Measurements from ENCODE around the gene TIMP3. TPM values are rescaled to one million over a fixed set of nuclear protein-coding genes. Genes with fewer than 3 reads are reported as not detected.
A peak's percentile ranks its signal among the peaks of the same experiment; 100 is the strongest.

TIMP3 gene
- total RNA-seq, 1 experiment from 2014 or later: 12.3 TPM

GRCh38 chr22:32799496-32799895 is 2.0 kb upstream of the TIMP3 start:
- Mint-ChIP-seq H3K36me3 (ENCODE audit: insufficient read depth, unreplicated experiment) (peaks cover 18% of the 10 kb centered on the region), H3K27ac (ENCODE audit: unreplicated experiment) (no peak overlapping the region), H3K27me3 (ENCODE audit: unreplicated experiment) (peaks cover 49% of the 10 kb centered on the region), H3K4me3 (ENCODE audit: low read depth, unreplicated experiment) (no peak overlapping the region), H3K9me3 (ENCODE audit: low read depth, unreplicated experiment) (peaks cover 4% of the 10 kb centered on the region), H3K4me1 (ENCODE audit: low read depth, unreplicated experiment) (peaks cover 14% of the 10 kb centered on the region)
- no peak for TF ChIP-seq CTCF (IDR thresholded peaks at IDR 0.05; ENCODE audit: unreplicated experiment)
- CTCF ChIA-PET: no interaction called here
- intact Hi-C loops (cut with micrococcal nuclease; ENCODE audit: unreplicated experiment): no loop called here
- no TSS peak for BruUV-seq (replicated peaks)
- DNase-seq: no peak

DNA sequence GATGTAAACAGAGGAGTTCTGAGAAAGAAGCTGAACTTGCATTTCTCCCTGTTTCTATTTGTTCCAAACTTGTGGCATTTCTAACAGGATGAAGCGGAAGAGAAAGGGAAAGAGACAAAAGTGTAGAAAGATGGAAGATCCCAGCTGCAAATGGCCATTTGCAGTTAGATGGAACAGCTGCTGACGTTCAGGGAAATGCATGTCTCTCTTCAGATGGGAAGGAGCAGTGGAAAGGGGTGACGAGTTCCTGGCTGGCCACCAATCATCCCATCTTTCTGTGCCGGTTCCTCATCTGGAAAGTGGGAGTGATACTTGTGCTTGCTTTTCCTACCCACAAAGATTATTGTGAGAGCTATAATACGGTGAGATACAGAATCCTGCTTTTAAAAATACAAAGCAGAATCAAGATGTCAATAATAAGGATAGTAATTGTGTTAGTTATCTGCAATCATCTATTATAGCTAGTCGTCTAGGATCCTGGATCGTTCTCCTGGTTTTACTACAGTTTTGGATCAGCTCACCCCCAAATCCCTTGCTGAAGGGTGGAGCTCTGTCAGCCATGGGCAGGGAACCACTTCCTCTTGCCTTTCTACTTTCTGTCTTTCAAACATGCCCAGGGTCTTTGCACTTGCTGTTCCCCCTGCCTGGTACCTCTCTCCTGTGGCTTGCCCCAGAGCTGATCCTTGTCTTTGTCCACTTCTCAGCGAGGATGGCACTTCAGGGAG is 1.2 kb upstream of the TIMP3 start:
- Mint-ChIP-seq H3K4me1 (ENCODE audit: low read depth, unreplicated experiment) (peaks cover 14% of the 10 kb centered on the region), H3K9me3 (ENCODE audit: low read depth, unreplicated experiment) (peaks cover under 1% of the 10 kb centered on the region), H3K27ac (ENCODE audit: unreplicated experiment) (no peak overlapping the region), H3K4me3 (ENCODE audit: low read depth, unreplicated experiment) (peak overlapping the region; percentile 86), H3K36me3 (ENCODE audit: insufficient read depth, unreplicated experiment) (peaks cover 18% of the 10 kb centered on the region), H3K27me3 (ENCODE audit: unreplicated experiment) (peaks cover 49% of the 10 kb centered on the region)
- no TSS peak for BruUV-seq (replicated peaks)
- intact Hi-C loops (cut with micrococcal nuclease; ENCODE audit: unreplicated experiment): no loop called here
- CTCF ChIA-PET: no interaction called here
- DNase-seq: no peak
- TF ChIP-seq CTCF (IDR thresholded peaks at IDR 0.05; ENCODE audit: unreplicated experiment): no peak

DNA sequence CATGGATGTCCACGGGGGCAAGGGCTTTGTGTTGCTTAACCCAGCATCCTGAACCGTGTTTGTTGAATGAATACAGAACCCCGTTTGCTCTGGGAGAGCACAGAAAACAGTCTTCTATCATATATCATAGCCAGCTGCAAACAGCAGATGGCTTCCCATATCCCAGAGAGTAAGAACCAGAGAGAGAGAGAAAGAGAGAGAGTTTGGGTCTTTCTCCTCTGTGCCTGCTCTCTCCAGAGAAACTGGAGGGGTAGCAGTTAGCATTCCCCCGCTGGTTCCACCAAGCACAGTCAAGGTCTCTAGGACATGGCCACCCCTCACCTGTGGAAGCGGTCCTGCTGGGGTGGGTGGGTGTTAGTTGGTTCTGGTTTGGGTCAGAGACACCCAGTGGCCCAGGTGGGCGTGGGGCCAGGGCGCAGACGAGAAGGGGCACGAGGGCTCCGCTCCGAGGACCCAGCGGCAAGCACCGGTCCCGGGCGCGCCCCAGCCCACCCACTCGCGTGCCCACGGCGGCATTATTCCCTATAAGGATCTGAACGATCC is 440 bp upstream of the TIMP3 start:
- TF ChIP-seq CTCF (IDR thresholded peaks at IDR 0.05; ENCODE audit: unreplicated experiment): no peak
- no peak for DNase-seq
- H3K27ac Mint-ChIP-seq (ENCODE audit: unreplicated experiment): no peak overlapping the region
- no TSS peak for BruUV-seq (replicated peaks)
- H3K4me3 Mint-ChIP-seq (ENCODE audit: low read depth, unreplicated experiment): peak overlapping the region; percentile 86
- peaks cover 49% of the 10 kb centered on the region for H3K27me3 Mint-ChIP-seq (ENCODE audit: unreplicated experiment)
- H3K9me3 Mint-ChIP-seq (ENCODE audit: low read depth, unreplicated experiment): no peaks in the 10 kb centered on the region
- CTCF ChIA-PET: interaction anchor here (1.0 kb wide), 1 partner anchor 16 kb away, joined by 3 read pairs; no protein-coding TSS in a partner anchor
- H3K4me1 Mint-ChIP-seq (ENCODE audit: low read depth, unreplicated experiment): peaks cover 14% of the 10 kb centered on the region
- intact Hi-C loops (cut with micrococcal nuclease; ENCODE audit: unreplicated experiment): no loop called here
- H3K36me3 Mint-ChIP-seq (ENCODE audit: insufficient read depth, unreplicated experiment): peaks cover 18% of the 10 kb centered on the region

- Mint-ChIP-seq H3K27me3 (ENCODE audit: unreplicated experiment) (peaks cover 49% of the 10 kb centered on the region), H3K36me3 (ENCODE audit: insufficient read depth, unreplicated experiment) (peaks cover 18% of the 10 kb centered on the region), H3K27ac (ENCODE audit: unreplicated experiment) (no peak overlapping the region), H3K9me3 (ENCODE audit: low read depth, unreplicated experiment) (no peaks in the 10 kb centered on the region), H3K4me1 (ENCODE audit: low read depth, unreplicated experiment) (peaks cover 14% of the 10 kb centered on the region), H3K4me3 (ENCODE audit: low read depth, unreplicated experiment) (peak overlapping the region; percentile 86)
- TSS peak; percentile 70 for BruUV-seq (replicated peaks)
- no peak for DNase-seq
- CTCF ChIA-PET: interaction anchor here (0.7 to 1.7 kb wide), 3 partner anchors 18 to 273 kb away, joined by 3 to 12 read pairs (median 4); no protein-coding TSS in a partner anchor
- intact Hi-C loops (cut with micrococcal nuclease; ENCODE audit: unreplicated experiment): no loop called here
- TF ChIP-seq CTCF (IDR thresholded peaks at IDR 0.05; ENCODE audit: unreplicated experiment): no peak
These were observed 796 bp downstream of the TIMP3 start for GRCh38 chr22:32802237-32802765.
